Measurements from ENCODE around the gene CCDC112.

Gene CCDC112

DNA sequence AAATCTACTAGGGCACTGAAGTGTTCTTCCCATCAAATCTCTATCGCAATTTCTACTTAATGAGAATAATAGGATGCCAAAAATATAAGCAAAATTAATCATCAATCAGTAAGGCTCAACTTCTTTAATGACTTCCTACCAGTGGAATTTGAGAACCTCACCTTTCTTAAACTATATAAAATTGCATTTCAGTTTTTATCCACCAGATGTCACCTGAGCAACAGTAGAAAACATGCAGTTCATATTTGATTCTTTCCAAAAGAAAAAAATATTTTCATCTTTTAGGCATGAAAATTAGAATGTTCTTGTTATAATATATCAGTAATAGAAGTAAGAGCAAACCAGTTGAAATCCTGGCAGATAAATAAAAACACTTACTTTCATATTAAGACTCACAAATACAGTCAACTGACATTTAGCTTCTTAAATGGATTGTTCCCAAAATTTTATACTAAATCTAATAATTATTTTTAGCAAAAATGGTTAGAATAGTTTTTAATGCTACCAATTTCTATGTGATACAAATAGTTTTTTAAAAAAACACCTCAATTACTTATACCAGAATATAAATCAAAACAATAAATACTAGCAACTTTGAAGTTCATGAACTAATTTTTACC is 13.4 kb upstream of the CCDC112 start:
- TF ChIP-seq, protein P1, sequence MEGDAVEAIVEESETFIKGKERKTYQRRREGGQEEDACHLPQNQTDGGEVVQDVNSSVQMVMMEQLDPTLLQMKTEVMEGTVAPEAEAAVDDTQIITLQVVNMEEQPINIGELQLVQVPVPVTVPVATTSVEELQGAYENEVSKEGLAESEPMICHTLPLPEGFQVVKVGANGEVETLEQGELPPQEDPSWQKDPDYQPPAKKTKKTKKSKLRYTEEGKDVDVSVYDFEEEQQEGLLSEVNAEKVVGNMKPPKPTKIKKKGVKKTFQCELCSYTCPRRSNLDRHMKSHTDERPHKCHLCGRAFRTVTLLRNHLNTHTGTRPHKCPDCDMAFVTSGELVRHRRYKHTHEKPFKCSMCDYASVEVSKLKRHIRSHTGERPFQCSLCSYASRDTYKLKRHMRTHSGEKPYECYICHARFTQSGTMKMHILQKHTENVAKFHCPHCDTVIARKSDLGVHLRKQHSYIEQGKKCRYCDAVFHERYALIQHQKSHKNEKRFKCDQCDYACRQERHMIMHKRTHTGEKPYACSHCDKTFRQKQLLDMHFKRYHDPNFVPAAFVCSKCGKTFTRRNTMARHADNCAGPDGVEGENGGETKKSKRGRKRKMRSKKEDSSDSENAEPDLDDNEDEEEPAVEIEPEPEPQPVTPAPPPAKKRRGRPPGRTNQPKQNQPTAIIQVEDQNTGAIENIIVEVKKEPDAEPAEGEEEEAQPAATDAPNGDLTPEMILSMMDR (conservative IDR thresholded peaks at IDR 0.05; ENCODE audit: low read depth, low read length): peak; percentile 80
- Histone ChIP-seq H3K9ac (no peak overlapping the region), H3K27ac (no peak overlapping the region), H3K27me3 (ENCODE audit: insufficient read depth, low read depth) (no peaks in the 10 kb centered on the region), H2AFZ (ENCODE audit: low read depth) (no peak overlapping the region), H3K36me3 (ENCODE audit: insufficient read depth) (no peaks in the 10 kb centered on the region), H4K20me1 (ENCODE audit: insufficient read depth) (no peaks in the 10 kb centered on the region), H3K4me3 (IDR thresholded peaks at IDR 0.05; ENCODE audit: insufficient read depth, low read depth, low read length) (no peak overlapping the region), H3K4me1 (ENCODE audit: low read depth, poor library complexity, severe bottlenecking) (no peaks in the 10 kb centered on the region), H3K79me2 (ENCODE audit: insufficient read depth, low read depth) (no peaks in the 10 kb centered on the region), H3K4me2 (no peak overlapping the region)

DNA sequence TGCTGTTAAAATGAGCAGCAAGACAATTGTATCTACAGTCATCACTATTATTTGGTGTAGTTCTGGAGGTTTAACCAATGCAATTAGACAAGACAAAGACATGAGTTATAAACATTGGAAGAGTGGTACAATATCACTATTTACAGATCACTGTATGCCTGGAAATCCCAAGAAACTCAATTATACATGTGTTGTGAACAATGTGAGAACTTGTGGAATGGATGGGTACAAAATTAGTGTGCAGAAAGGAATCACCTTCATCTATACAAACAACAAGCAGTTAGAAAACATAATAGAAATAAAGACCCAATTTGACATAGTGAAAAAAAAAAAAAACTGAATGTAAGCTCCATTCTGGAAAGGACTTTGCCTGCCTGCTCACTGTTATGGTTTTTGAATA is 12.4 kb upstream of the CCDC112 start:
- no peaks in the 10 kb centered on the region for H4K20me1 ChIP-seq (ENCODE audit: insufficient read depth)
- no peak overlapping the region for H3K4me3 ChIP-seq (IDR thresholded peaks at IDR 0.05; ENCODE audit: insufficient read depth, low read depth, low read length)
- no peaks in the 10 kb centered on the region for H3K79me2 ChIP-seq (ENCODE audit: insufficient read depth, low read depth)
- TF ChIP-seq, protein P1 (conservative IDR thresholded peaks at IDR 0.05; ENCODE audit: low read depth, low read length): no peak
- H3K9ac ChIP-seq: no peak overlapping the region
- H2AFZ ChIP-seq (ENCODE audit: low read depth): no peak overlapping the region
- H3K36me3 ChIP-seq (ENCODE audit: insufficient read depth): no peaks in the 10 kb centered on the region
- H3K4me2 ChIP-seq: no peak overlapping the region
- H3K27me3 ChIP-seq (ENCODE audit: insufficient read depth, low read depth): no peaks in the 10 kb centered on the region
- no peaks in the 10 kb centered on the region for H3K4me1 ChIP-seq (ENCODE audit: low read depth, poor library complexity, severe bottlenecking)
- no peak overlapping the region for H3K27ac ChIP-seq

DNA sequence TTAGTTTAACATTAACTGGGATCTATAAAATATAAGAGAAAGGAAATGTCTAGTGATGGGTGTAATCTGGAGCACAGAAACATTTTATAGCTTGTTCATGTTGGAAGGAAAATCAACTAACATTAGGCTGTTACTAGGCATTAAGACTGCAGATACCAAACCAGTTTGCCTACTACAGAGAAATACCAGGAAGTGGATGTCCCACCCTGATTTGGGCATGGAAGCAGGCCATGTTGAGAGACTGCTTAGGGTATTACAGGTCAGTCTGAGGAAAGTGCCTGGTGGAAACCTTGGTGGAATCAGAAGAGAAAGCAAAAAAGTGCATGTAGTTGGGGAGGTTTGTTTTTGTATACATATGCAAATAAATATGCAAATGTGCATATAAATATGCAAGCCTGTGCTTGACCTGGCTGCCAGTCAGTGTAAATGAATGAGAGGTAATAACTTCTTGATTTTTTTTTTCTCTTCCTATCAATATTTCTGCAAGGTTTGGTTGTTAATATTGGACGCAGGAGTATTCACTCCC is 9.6 kb upstream of the CCDC112 start:
- Histone ChIP-seq H4K20me1 (ENCODE audit: insufficient read depth) (no peaks in the 10 kb centered on the region), H3K4me3 (IDR thresholded peaks at IDR 0.05; ENCODE audit: insufficient read depth, low read depth, low read length) (no peak overlapping the region), H3K27me3 (ENCODE audit: insufficient read depth, low read depth) (no peaks in the 10 kb centered on the region), H3K4me1 (ENCODE audit: low read depth, poor library complexity, severe bottlenecking) (no peaks in the 10 kb centered on the region), H3K4me2 (no peak overlapping the region), H2AFZ (ENCODE audit: low read depth) (no peak overlapping the region), H3K79me2 (ENCODE audit: insufficient read depth, low read depth) (no peaks in the 10 kb centered on the region), H3K36me3 (ENCODE audit: insufficient read depth) (no peaks in the 10 kb centered on the region), H3K27ac (no peak overlapping the region), H3K9ac (no peak overlapping the region)
- TF ChIP-seq, protein P1 (conservative IDR thresholded peaks at IDR 0.05; ENCODE audit: low read depth, low read length): no peak

DNA sequence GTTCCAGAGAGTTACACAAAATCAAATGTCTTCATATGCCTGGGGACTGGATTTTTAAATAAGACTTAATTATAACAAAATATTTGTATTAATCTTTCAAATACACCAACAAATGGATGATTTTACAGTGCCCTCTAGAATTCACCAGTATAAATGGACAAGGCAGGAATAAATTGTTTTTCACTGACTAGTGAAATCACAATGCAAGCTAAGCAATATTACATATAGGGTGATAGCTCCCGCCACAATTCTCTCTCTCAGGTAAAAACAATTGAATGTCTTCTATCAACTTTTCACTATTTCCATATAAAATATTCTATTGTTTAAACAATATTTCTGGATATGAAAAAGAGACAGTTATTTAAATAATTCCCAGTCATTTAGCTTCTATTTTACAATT is 8.0 kb upstream of the CCDC112 start:
- Histone ChIP-seq H2AFZ (ENCODE audit: low read depth) (no peak overlapping the region), H3K9ac (no peak overlapping the region), H3K4me3 (IDR thresholded peaks at IDR 0.05; ENCODE audit: insufficient read depth, low read depth, low read length) (no peak overlapping the region), H3K4me2 (no peak overlapping the region), H3K27ac (no peak overlapping the region), H4K20me1 (ENCODE audit: insufficient read depth) (no peaks in the 10 kb centered on the region), H3K27me3 (ENCODE audit: insufficient read depth, low read depth) (no peaks in the 10 kb centered on the region), H3K79me2 (ENCODE audit: insufficient read depth, low read depth) (no peaks in the 10 kb centered on the region), H3K36me3 (ENCODE audit: insufficient read depth) (no peaks in the 10 kb centered on the region), H3K4me1 (ENCODE audit: low read depth, poor library complexity, severe bottlenecking) (no peaks in the 10 kb centered on the region)
- TF ChIP-seq, protein P1 (conservative IDR thresholded peaks at IDR 0.05; ENCODE audit: low read depth, low read length): no peak

All from KMS-11 (cell line).